Trophoblast cell (in vitro differentiated cells and primary cell): ENCODE data around the gene OR51D1. TPM values are rescaled to one million over a fixed set of nuclear protein-coding genes. Genes with fewer than 3 reads are reported as not detected.

Experiments
- DNase-seq, 2 donors: peaks; one replicate each; pipeline ENCODE4 v3.0.0-alpha.2; 2016
- H2AFZ ChIP-seq: 2 replicates; pipeline ENCODE4 v1.6.1; 2013; ENCODE audit warnings: low read length, moderate library complexity, mild to moderate bottlenecking; ENCODE audit not compliant: insufficient read depth, poor library complexity
- H2AK5ac ChIP-seq: 2 replicates; pipeline ENCODE4 v1.6.1; 2013; ENCODE audit warnings: mild to moderate bottlenecking, low read length
- H2BK120ac ChIP-seq: 2 replicates; pipeline ENCODE4 v1.6.1; 2013; ENCODE audit warnings: low read length, mild to moderate bottlenecking, moderate library complexity; ENCODE audit not compliant: insufficient read depth, poor library complexity
- H2BK12ac ChIP-seq: 2 replicates; pipeline ENCODE4 v1.6.1; 2013; ENCODE audit warnings: mild to moderate bottlenecking, low read length, moderate library complexity
- H2BK5ac ChIP-seq: 2 replicates; pipeline ENCODE4 v1.6.1; 2013; ENCODE audit warnings: low read length, low read depth, moderate library complexity, mild to moderate bottlenecking; ENCODE audit not compliant: poor library complexity
- H3K14ac ChIP-seq: 2 replicates; pipeline ENCODE4 v1.6.1; 2013; ENCODE audit warnings: mild to moderate bottlenecking, low read length
- H3K18ac ChIP-seq: 2 replicates; pipeline ENCODE4 v1.6.1; 2013; ENCODE audit warnings: mild to moderate bottlenecking, low read length
- H3K23ac ChIP-seq: 2 replicates; pipeline ENCODE4 v1.6.1; 2013; ENCODE audit warnings: low read length
- H3K27ac ChIP-seq: 2 replicates; pipeline ENCODE4 v1.5.1; 2013; ENCODE audit warnings: low read depth, mild to moderate bottlenecking, inconsistent platforms, low read length, moderate library complexity
- H3K27me3 ChIP-seq: 2 replicates; pipeline ENCODE4 v1.6.1; 2013; ENCODE audit warnings: inconsistent platforms, mild to moderate bottlenecking, low read length, moderate library complexity; ENCODE audit not compliant: insufficient read depth
- H3K36me3 ChIP-seq, 2 experiments: 1 replicate in 1 of 2; 2 replicates in 1 of 2; pipeline ENCODE4 v1.6.1; 2013; ENCODE audit warnings: low read length in 2 of 2, mild to moderate bottlenecking in 2 of 2, moderate library complexity in 1 of 2; ENCODE audit not compliant: insufficient read depth in 2 of 2, control insufficient read depth in 1 of 2
- H3K4ac ChIP-seq: 2 replicates; pipeline ENCODE4 v1.6.1; 2013; ENCODE audit warnings: low read depth, mild to moderate bottlenecking, low read length, moderate library complexity
- H3K4me1 ChIP-seq, 2 experiments: 1 replicate in 1 of 2; 2 replicates in 1 of 2; pipeline ENCODE4 v1.6.1; 2013; ENCODE audit warnings: low read length in 2 of 2, mild to moderate bottlenecking in 2 of 2, moderate library complexity in 1 of 2; ENCODE audit not compliant: insufficient read depth in 2 of 2, control insufficient read depth in 1 of 2
- H3K4me2 ChIP-seq: 2 replicates; pipeline ENCODE4 v1.6.1; 2013; ENCODE audit warnings: inconsistent platforms, mild to moderate bottlenecking, low read length, moderate library complexity
- H3K4me3 ChIP-seq: 2 replicates; pipeline ENCODE4 v1.5.1; 2013; ENCODE audit warnings: mild to moderate bottlenecking, low read depth, low read length, inconsistent platforms
- H3K79me1 ChIP-seq: one replicate; pipeline ENCODE4 v1.6.1; 2013; ENCODE audit warnings: low read length
- H3K79me2 ChIP-seq: 2 replicates; pipeline ENCODE4 v1.6.1; 2013; ENCODE audit warnings: low read length, mild to moderate bottlenecking; ENCODE audit not compliant: control insufficient read depth, insufficient read depth, poor library complexity
- H3K9ac ChIP-seq: 2 replicates; pipeline ENCODE4 v1.6.1; 2013; ENCODE audit warnings: mild to moderate bottlenecking, low read length
- H3K9me3 ChIP-seq: 2 replicates; pipeline ENCODE4 v1.6.1; 2013; ENCODE audit warnings: low read depth, mild to moderate bottlenecking, control low read depth, inconsistent platforms, low read length; ENCODE audit not compliant: insufficient read depth
- H4K12ac ChIP-seq: 2 replicates; pipeline ENCODE4 v1.6.1; 2013; ENCODE audit warnings: low read depth, mild to moderate bottlenecking, low read length, moderate library complexity
- H4K8ac ChIP-seq: 2 replicates; pipeline ENCODE4 v1.6.1; 2013; ENCODE audit warnings: low read depth, mild to moderate bottlenecking, low read length, moderate library complexity
- H4K91ac ChIP-seq: one replicate; pipeline ENCODE4 v1.6.1; 2013; ENCODE audit warnings: low read depth, mild to moderate bottlenecking, low read length, moderate library complexity
- WGBS: extraction: QIAGEN DNeasy Blood & Tissue Kit; methylation state at CpG from one replicate; pipeline ENCODE4 v1.1.7; 2013; ENCODE audit warnings: missing lambda C conversion rate; ENCODE audit not compliant: insufficient read length, insufficient coverage; ENCODE audit errors: extremely low coverage; 5-methylcytosine and 5-hydroxymethylcytosine counted together
- polyA plus RNA-seq: library from polyadenylated mRNA; stranded (reverse); fragments of 200-250 nt; gene quantifications from 2 replicates; pipeline ENCODE4 v1.2.3, GENCODE V29; 2013

The OR51D1 gene
- not detected in 2 replicates for polyA plus RNA-seq

- H3K4ac ChIP-seq, result no peak within 1 kb of the TSS
- H3K4me2 ChIP-seq, result peak within 1 kb of the TSS; percentile 31
- no peak within 1 kb of the TSS for H3K23ac ChIP-seq
- no CpG with 5 or more reads among the region's 21 CpGs for WGBS
- no peaks in the 10 kb centered on the region for H3K79me2 ChIP-seq
- H2BK12ac ChIP-seq, result no peak within 1 kb of the TSS
- H3K4me3 ChIP-seq, result no peak within 1 kb of the TSS
- no peak within 1 kb of the TSS for H4K8ac ChIP-seq
- no peak within 1 kb of the TSS for H3K14ac ChIP-seq
- no peaks in the 10 kb centered on the region for H3K79me1 ChIP-seq
- H2BK120ac ChIP-seq, result no peak within 1 kb of the TSS
- H2BK5ac ChIP-seq, result no peak within 1 kb of the TSS
- H2AK5ac ChIP-seq, result no peak within 1 kb of the TSS
- no peak within 1 kb of the TSS for H3K18ac ChIP-seq
- no peak within 1 kb of the TSS for H4K91ac ChIP-seq
- H4K12ac ChIP-seq, result no peak within 1 kb of the TSS
- H3K9ac ChIP-seq, result no peak within 1 kb of the TSS
- H3K36me3 ChIP-seq, result no peaks in the 10 kb centered on the region
- H3K27me3 ChIP-seq, result no peaks in the 10 kb centered on the region
- peak; percentile 57 to 76 for DNase-seq
- no peak within 1 kb of the TSS for H2AFZ ChIP-seq
- peaks cover 5 to 7% of the 10 kb centered on the region in 2 experiments for H3K4me1 ChIP-seq
- no peak within 1 kb of the TSS for H3K27ac ChIP-seq
- peaks cover 6% of the 10 kb centered on the region for H3K9me3 ChIP-seq
Measured at GRCh38 chr11:4636962-4637661, at the start of gene OR51D1. TSS of gene OR51D1 (plus strand) at chr11:4637477. CDS start at chr11:4639791, 2,314 bp downstream.

GRCh38 chr11:4589017-4589416 is 48.3 kb upstream of the OR51D1 start:
- H4K12ac ChIP-seq, result no peak overlapping the region
- H3K79me1 ChIP-seq, result no peaks in the 10 kb centered on the region
- H3K9ac ChIP-seq, result no peak overlapping the region
- H3K27me3 ChIP-seq, result no peaks in the 10 kb centered on the region
- no peak overlapping the region for H2BK12ac ChIP-seq
- H2BK120ac ChIP-seq, result no peak overlapping the region
- no peak overlapping the region for H2AFZ ChIP-seq
- no peak overlapping the region for H3K27ac ChIP-seq
- no peak overlapping the region for H2AK5ac ChIP-seq
- H3K4me1 ChIP-seq, result no peaks in the 10 kb centered on the region
- DNase-seq, result no peak
- H3K18ac ChIP-seq, result no peak overlapping the region
- H3K4ac ChIP-seq, result no peak overlapping the region
- WGBS, result no CpG with 5 or more reads among the region's 3 CpGs
- H3K9me3 ChIP-seq, result no peaks in the 10 kb centered on the region
- H3K4me3 ChIP-seq, result no peak overlapping the region
- H3K4me2 ChIP-seq, result no peak overlapping the region
- no peaks in the 10 kb centered on the region for H3K36me3 ChIP-seq
- no peak overlapping the region for H4K91ac ChIP-seq
- H2BK5ac ChIP-seq, result no peak overlapping the region
- no peak overlapping the region for H3K14ac ChIP-seq
- no peak overlapping the region for H3K23ac ChIP-seq
- H4K8ac ChIP-seq, result no peak overlapping the region
- no peaks in the 10 kb centered on the region for H3K79me2 ChIP-seq

GRCh38 chr11:4593739-4594138 is 43.5 kb upstream of the OR51D1 start, which contains the start of gene OR52I1:
TSS of gene OR52I1 (plus strand) at chr11:4594039. CDS start at chr11:4594039, 0 bp downstream.
- H3K18ac ChIP-seq, result no peak within 1 kb of the TSS
- no peaks in the 10 kb centered on the region for H3K79me1 ChIP-seq
- H3K4me2 ChIP-seq, result no peak within 1 kb of the TSS
- H2BK12ac ChIP-seq, result no peak within 1 kb of the TSS
- WGBS, result no CpG with 5 or more reads among the region's 1 CpG
- H3K9me3 ChIP-seq, result no peaks in the 10 kb centered on the region
- H4K12ac ChIP-seq, result no peak within 1 kb of the TSS
- no peak within 1 kb of the TSS for H2BK5ac ChIP-seq
- no peaks in the 10 kb centered on the region for H3K4me1 ChIP-seq
- H2AFZ ChIP-seq, result no peak within 1 kb of the TSS
- H3K14ac ChIP-seq, result no peak within 1 kb of the TSS
- H3K27me3 ChIP-seq, result no peaks in the 10 kb centered on the region
- no peak within 1 kb of the TSS for H4K8ac ChIP-seq
- no peak for DNase-seq
- no peak within 1 kb of the TSS for H2AK5ac ChIP-seq
- no peak within 1 kb of the TSS for H4K91ac ChIP-seq
- no peak within 1 kb of the TSS for H3K9ac ChIP-seq
- H3K27ac ChIP-seq, result no peak within 1 kb of the TSS
- H3K4ac ChIP-seq, result no peak within 1 kb of the TSS
- H3K79me2 ChIP-seq, result no peaks in the 10 kb centered on the region
- no peak within 1 kb of the TSS for H2BK120ac ChIP-seq
- no peak within 1 kb of the TSS for H3K23ac ChIP-seq
- H3K36me3 ChIP-seq, result no peaks in the 10 kb centered on the region
- H3K4me3 ChIP-seq, result no peak within 1 kb of the TSS

GRCh38 chr11:4605057-4605456 is 32.2 kb upstream of the OR51D1 start:
- H3K4me1 ChIP-seq, result peaks cover 2% of the 10 kb centered on the region in 2 experiments
- H3K27ac ChIP-seq, result no peak overlapping the region
- no peak overlapping the region for H3K18ac ChIP-seq
- H2BK12ac ChIP-seq, result no peak overlapping the region
- DNase-seq, result no peak
- no peak overlapping the region for H3K14ac ChIP-seq
- H3K23ac ChIP-seq, result no peak overlapping the region
- H3K9ac ChIP-seq, result no peak overlapping the region
- H2BK120ac ChIP-seq, result no peak overlapping the region
- no peak overlapping the region for H2AFZ ChIP-seq
- H4K8ac ChIP-seq, result no peak overlapping the region
- no peaks in the 10 kb centered on the region for H3K9me3 ChIP-seq
- H2BK5ac ChIP-seq, result no peak overlapping the region
- no peak overlapping the region for H3K4me3 ChIP-seq
- H3K27me3 ChIP-seq, result no peaks in the 10 kb centered on the region
- H3K79me1 ChIP-seq, result peaks cover 4% of the 10 kb centered on the region
- peaks cover 22 to 25% of the 10 kb centered on the region in 2 experiments for H3K36me3 ChIP-seq
- no peak overlapping the region for H4K12ac ChIP-seq
- WGBS, result no CpG with 5 or more reads among the region's 4 CpGs
- H3K4me2 ChIP-seq, result no peak overlapping the region
- no peak overlapping the region for H2AK5ac ChIP-seq
- H3K79me2 ChIP-seq, result peaks cover 2% of the 10 kb centered on the region
- H4K91ac ChIP-seq, result no peak overlapping the region
- no peak overlapping the region for H3K4ac ChIP-seq
